ENCODE measurements around the gene AOAH. TPM values are rescaled to one million over a fixed set of nuclear protein-coding genes. Genes with fewer than 3 reads are reported as not detected.

Gene AOAH
- total RNA-seq, 1 experiment from 2014 or later, result not detected

GRCh38 chr7:36615852-36616540 lies 108.3 kb downstream of the AOAH start:
- Mint-ChIP-seq H3K4me1 (ENCODE audit: insufficient read depth, unreplicated experiment) (no peaks in the 10 kb centered on the region), H3K9me3 (ENCODE audit: unreplicated experiment) (no peaks in the 10 kb centered on the region), H3K36me3 (ENCODE audit: insufficient read depth, unreplicated experiment) (no peaks in the 10 kb centered on the region), H3K27ac (ENCODE audit: low read depth, unreplicated experiment) (no peak overlapping the region), H3K27me3 (ENCODE audit: insufficient read depth, unreplicated experiment) (no peaks in the 10 kb centered on the region), H3K4me3 (ENCODE audit: unreplicated experiment) (no peak overlapping the region)
- no peak for DNase-seq (ENCODE audit: unreplicated experiment)
- POLR2A ChIA-PET, result interaction anchor here (0.7 kb wide), 1 partner anchor 8 kb away, joined by 3 read pairs; no protein-coding TSS in a partner anchor
- CTCF ChIA-PET, result no interaction called here
- BruUV-seq (replicated peaks), result no TSS peak
- intact Hi-C loops (cut with micrococcal nuclease), result no loop called here
- no peak for TF ChIP-seq CTCF (IDR thresholded peaks at IDR 0.05; ENCODE audit: unreplicated experiment)

- no peaks in the 10 kb centered on the region for H3K27me3 Mint-ChIP-seq (ENCODE audit: insufficient read depth, unreplicated experiment)
- intact Hi-C loops (cut with micrococcal nuclease), result no loop called here
- no peak overlapping the region for H3K4me3 Mint-ChIP-seq (ENCODE audit: unreplicated experiment)
- POLR2A ChIA-PET, result no interaction called here
- H3K36me3 Mint-ChIP-seq (ENCODE audit: insufficient read depth, unreplicated experiment), result no peaks in the 10 kb centered on the region
- BruUV-seq (replicated peaks), result no TSS peak
- CTCF ChIA-PET, result no interaction called here
- TF ChIP-seq CTCF (IDR thresholded peaks at IDR 0.05; ENCODE audit: unreplicated experiment), result no peak
- H3K9me3 Mint-ChIP-seq (ENCODE audit: unreplicated experiment), result no peaks in the 10 kb centered on the region
- DNase-seq (ENCODE audit: unreplicated experiment), result no peak
- no peak overlapping the region for H3K27ac Mint-ChIP-seq (ENCODE audit: low read depth, unreplicated experiment)
- no peaks in the 10 kb centered on the region for H3K4me1 Mint-ChIP-seq (ENCODE audit: insufficient read depth, unreplicated experiment)
Measured at GRCh38 chr7:36614959-36615358, 109.3 kb downstream of the AOAH start.

- no TSS peak for BruUV-seq (replicated peaks)
- Mint-ChIP-seq H3K36me3 (ENCODE audit: insufficient read depth, unreplicated experiment) (no peaks in the 10 kb centered on the region), H3K4me3 (ENCODE audit: unreplicated experiment) (no peak overlapping the region), H3K4me1 (ENCODE audit: insufficient read depth, unreplicated experiment) (no peaks in the 10 kb centered on the region), H3K9me3 (ENCODE audit: unreplicated experiment) (no peaks in the 10 kb centered on the region), H3K27ac (ENCODE audit: low read depth, unreplicated experiment) (no peak overlapping the region), H3K27me3 (ENCODE audit: insufficient read depth, unreplicated experiment) (no peaks in the 10 kb centered on the region)
- intact Hi-C loops (cut with micrococcal nuclease), result no loop called here
- TF ChIP-seq CTCF (IDR thresholded peaks at IDR 0.05; ENCODE audit: unreplicated experiment), result no peak
- POLR2A ChIA-PET, result no interaction called here
- DNase-seq (ENCODE audit: unreplicated experiment), result no peak
- CTCF ChIA-PET, result no interaction called here
Measured at GRCh38 chr7:36613031-36613614, 111.2 kb downstream of the AOAH start.

GRCh38 chr7:36611703-36612102 lies 112.6 kb downstream of the AOAH start:
- intact Hi-C loops (cut with micrococcal nuclease), result no loop called here
- no peak overlapping the region for H3K27ac Mint-ChIP-seq (ENCODE audit: low read depth, unreplicated experiment)
- H3K4me3 Mint-ChIP-seq (ENCODE audit: unreplicated experiment), result no peak overlapping the region
- CTCF ChIA-PET, result interaction anchor here (1.9 kb wide), 1 partner anchor 19 kb away, joined by 5 read pairs; no protein-coding TSS in a partner anchor
- no TSS peak for BruUV-seq (replicated peaks)
- no peak for TF ChIP-seq CTCF (IDR thresholded peaks at IDR 0.05; ENCODE audit: unreplicated experiment)
- H3K4me1 Mint-ChIP-seq (ENCODE audit: insufficient read depth, unreplicated experiment), result no peaks in the 10 kb centered on the region
- no peaks in the 10 kb centered on the region for H3K9me3 Mint-ChIP-seq (ENCODE audit: unreplicated experiment)
- no peaks in the 10 kb centered on the region for H3K27me3 Mint-ChIP-seq (ENCODE audit: insufficient read depth, unreplicated experiment)
- no peaks in the 10 kb centered on the region for H3K36me3 Mint-ChIP-seq (ENCODE audit: insufficient read depth, unreplicated experiment)
- POLR2A ChIA-PET, result no interaction called here
- no peak for DNase-seq (ENCODE audit: unreplicated experiment)
